ENCODE measurements around the gene NCOR1.
"Not testable (repeated sequence)": the region's sequence is repeated elsewhere in the genome, so short reads cannot be mapped to it uniquely, and the experiment has no call there.

The NCOR1 gene

DNA sequence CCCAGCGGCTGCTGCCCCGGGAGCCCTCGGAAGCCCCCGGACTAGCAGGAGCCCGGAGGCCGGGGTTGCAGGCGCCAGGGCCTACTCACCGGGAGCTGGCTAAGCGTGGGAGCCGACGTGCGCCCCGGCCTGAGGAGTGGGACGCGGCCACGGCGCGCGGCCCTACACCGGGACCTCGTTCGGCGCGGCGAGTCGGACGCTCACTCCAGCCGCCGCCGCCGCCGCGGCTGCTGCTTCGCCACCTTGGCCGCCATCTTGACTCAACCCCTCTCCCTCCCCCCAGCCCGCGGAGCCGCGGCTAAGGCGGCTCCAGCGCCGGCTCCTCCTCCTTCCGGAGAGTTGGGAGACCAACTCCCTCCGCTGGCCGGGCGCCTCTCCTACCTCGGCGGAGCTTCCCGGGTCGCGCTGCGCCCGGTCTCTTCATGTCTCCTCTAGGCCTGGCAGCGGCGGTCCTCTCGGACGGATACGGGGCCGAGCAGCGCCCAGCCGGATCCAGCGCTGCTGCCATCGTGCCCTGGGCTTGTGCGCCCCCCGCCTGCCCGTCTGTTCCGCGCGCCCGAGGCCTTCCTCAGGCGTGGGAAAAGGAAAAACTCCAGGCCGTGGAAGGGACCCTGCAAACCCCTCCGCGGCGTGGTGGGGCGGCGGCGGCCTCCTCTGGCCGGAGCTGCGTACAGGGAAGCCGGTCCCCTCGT lies at the start of gene NCOR1:
Gene NCOR1 (minus strand): TSS at position 262 of the 692 bp plus-strand sequence. CDS start 20,965 bp downstream, outside the sequence.
- peak; percentile 84 for DNase-seq

DNA sequence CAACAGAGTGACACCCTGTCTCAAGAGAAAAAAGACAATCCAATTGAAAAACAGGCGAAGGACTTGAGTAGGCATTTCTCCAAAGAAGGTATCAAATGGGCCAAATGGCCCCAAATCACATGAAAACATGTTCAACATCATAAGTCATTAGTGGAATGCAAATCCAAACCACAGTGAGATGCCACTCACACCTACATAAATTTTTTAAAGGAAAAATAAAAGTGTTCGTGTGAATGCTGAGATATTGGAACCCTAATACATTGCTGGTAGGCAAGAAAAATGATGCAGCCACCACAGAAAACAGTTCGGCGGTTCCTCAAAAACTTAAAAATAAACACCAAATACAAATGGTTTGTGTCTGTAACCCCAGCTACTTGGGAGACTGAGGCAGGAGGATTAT lies 46.9 kb upstream of the NCOR1 start:
- DNase-seq: no peak

DNA sequence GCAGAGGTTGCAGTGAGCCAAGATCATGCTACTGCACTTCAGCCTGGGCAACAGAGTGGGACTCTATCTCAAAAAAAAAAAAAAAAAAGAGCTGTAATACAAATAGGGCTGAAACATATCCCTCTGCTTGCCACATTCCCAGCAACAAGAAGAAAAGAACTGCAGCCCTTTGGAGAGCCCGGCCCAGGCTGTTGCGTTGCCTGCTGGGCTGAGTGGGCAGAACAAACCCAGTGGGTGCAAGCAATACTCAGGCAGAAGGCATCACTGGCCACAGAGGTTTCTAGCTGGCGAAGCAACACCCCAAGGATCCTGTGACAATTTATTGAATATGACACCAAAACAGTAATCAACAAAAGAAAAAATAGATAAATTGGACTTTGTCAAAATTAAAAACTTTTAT lies 45.7 kb upstream of the NCOR1 start:
- no peak for DNase-seq

DNA sequence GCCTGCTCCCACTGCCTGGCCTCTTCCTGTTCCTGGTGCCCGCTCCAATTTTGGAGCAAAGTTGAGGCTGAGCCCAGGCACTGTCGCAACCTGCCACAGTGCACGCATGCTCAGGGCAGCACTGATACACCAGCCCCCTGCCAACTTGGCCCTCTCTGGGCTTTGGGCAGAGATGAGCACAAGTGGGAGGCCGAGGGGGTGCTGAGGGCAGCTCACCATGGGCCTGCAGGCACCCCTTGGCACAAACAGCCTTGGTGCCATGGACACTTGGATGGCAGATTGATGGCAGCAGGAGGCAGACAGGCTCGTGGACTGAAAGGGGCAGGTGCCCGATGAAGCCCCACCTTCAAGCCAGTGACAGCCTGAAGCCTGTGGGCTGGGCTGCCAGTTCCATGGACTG lies 44.6 kb upstream of the NCOR1 start:
- no peak for DNase-seq

DNA sequence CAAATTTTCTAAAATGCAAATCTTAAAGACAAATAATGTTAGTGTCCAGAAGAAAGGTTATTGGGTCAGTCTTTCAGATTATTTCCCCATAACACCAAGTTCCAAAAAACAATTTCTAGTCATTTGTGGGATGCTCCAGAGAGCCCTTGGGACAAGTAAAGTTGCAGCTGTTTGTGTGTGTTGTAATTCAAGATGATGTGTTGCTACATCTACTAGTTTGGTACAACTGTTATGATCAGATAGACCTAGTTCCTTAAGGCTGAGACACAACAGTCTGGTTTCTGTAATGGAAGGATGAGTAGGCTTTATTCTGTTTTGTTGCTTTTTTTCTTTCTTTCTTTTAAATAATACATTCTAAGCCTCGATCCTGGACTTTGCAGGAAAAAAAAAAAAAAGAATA lies 43.6 kb upstream of the NCOR1 start:
- DNase-seq: no peak

DNA sequence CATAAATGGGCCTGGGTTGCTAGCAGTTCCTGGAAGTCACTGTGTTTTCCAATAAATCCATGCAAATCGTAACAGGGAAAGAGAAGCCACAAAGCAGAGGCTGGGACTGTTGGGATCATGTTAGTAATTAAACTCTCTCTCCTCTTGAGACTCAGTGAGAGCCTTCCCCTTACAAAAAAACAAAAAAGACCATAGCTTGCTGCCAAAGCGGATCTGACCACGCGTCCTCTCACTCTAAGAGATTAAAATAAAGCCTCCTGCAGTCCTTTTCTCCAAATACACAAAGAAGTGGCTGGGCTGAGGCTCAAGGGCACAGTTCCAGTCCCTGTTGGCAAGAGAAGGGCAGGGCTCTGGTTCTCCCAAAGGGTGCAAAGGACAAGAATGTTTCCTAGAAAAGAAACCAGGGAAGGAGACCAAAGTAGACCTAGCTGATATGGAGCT lies 40.2 kb upstream of the NCOR1 start:
- DNase-seq: no peak

DNA sequence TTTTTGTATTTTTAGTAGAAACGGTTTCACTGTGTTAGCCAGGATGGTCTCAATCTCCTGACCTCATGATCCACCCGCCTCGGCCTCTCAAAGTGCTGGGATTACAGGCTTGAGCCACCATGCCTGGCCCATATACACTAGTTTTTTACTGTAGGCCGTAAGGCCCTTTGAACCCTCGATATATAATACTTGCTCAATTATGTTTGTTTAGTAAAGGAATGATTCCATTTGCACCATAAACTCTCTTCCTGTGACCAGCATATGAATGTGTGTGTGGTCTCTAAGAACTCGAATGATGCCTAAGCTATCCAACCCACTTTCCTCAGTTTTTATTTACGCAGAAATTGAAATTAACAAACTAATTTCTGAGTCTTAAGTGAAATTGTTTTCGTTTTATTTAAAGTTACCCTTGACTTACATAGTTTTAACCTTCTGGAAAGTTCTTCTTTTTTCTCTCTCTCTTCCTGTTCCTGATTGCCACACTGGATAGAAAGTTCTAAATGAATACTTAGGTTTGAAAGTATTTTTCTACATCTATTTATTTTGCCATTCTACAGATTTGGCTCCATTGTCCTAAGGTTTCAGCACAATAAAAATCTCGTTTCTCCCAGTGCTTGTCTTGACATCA lies 39.6 kb upstream of the NCOR1 start:
- DNase-seq: no peak

DNA sequence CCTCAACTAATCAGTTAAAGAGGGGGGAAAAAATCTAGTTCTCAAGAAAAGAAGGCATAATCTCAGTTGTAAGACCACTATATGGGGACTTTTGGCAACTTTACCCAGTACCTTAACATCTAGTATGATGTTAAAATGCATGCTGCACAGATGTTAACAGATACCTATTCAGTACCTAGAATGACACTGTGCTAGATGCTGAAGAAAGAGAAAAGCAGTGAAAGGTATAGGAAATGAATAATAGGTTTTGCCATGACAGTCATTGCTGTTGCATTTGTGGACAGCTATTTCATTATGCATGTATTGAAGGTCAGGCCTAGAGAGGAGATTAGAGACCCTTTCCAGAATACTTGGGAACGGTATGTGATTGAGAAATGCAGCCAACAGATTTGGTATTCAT lies 36.2 kb upstream of the NCOR1 start:
- no peak for DNase-seq

DNA sequence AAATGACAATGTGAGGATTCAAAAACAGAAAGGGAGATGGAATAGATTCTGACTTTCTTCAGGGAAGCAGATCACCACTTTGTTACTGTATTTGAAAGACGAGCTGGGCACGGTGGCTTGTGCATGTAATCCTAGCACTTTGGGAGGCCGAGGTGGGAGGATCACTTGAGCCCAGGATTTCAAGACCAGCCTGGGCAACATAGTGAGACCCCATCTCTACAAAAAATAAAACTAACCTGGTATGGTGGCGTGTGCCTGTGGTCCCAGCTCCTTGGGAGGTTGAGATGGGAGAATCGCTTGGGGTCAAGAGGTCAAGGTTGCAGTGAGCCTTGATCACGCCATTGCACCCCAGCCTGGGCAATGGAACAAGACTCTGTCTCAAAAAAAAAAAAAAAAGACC lies 35.7 kb upstream of the NCOR1 start:
- DNase-seq: no peak

DNA sequence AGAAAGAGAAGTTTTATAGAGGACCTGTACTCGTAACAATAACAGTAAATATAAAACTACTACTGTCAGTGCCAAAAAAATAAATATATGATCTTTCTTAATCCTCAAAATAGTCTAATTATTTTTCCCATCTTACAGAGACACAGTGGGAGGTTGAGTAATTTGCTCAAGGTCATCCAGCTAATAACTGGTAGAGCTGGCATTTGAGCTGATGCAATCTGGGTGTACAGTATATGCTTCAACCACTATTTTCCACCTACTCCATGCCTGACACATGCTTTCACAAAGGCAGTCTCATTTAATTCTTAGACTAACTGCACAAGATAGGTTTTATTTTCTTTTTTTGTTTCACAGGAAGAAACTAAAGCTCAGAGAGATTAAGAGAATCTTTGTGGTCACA lies 35.3 kb upstream of the NCOR1 start:
- no peak for DNase-seq

DNA sequence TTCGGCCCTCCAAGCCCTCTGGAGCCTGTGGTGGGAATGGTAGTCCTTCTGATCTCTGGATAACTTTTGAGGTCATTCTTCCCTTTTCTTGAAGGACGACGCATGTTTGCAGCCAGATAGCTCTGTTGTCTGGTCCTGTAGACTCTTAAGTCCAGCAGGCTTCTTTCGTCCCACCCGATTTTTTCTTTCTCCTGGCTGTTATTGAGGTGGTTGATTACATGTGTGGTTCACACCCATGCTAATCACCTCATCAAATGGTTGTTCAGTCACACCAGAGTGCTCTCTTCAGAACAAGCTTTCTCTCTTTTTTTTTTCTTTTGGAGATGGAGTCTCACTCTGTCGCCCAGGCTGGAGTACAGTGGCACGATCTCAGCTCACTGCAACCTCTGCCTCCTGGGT lies 32.3 kb upstream of the NCOR1 start:
- DNase-seq: no peak

DNA sequence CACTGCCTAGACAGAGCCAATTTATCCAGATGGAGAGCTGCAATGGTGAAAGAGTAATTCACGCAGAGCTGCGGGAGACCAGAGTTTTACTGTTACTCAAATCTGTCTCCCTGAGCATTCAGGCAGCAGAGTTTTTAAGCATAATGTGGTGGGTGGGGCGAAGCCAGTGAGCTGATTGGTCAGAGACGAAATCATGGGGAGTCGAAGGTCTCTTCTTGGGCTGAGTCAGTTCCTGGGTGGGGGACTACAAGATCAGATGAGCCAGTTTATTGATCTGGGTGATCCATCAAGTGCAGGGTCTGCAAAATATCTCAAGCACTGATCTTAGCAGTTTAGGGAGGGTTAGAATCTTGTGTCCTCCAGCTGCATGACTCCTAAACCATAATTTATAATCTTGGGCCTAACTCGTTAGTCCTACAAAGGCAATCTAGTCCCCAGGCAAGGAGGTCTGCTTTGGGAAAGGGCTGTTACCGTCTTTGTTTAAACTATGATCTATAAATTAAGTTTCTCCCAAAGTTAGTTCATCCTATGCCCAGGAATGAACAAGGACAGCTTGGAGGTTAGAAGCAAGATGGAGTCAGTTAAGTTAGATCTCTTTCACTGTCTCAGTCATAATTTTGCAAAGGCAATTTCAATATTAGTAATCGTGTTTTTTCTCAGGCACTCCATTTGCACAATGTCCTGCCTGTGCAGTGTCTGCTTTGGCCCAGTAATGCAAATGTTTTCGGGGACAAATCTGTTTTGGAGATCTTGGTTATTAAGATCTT lies 28.6 kb upstream of the NCOR1 start:
- no peak for DNase-seq

DNA sequence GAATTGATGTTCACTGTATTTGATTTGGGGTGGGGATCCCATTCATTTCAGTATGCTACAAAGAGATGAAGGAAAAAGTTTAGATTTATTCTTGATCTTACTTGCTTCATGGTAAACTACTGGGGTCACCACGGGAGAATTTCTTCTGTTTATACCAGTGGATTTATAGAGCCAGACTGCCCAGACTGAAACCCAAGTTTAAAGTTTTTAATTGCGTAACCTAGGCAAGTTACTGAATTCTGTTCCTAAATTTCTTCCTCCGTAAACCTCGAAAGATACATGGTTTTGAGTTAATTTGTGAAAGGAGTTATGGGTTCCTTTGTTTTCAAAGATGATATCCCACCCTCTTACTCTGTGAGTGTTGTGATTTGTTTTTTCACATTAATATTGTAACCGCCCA lies 28.1 kb upstream of the NCOR1 start:
- DNase-seq: no peak

DNA sequence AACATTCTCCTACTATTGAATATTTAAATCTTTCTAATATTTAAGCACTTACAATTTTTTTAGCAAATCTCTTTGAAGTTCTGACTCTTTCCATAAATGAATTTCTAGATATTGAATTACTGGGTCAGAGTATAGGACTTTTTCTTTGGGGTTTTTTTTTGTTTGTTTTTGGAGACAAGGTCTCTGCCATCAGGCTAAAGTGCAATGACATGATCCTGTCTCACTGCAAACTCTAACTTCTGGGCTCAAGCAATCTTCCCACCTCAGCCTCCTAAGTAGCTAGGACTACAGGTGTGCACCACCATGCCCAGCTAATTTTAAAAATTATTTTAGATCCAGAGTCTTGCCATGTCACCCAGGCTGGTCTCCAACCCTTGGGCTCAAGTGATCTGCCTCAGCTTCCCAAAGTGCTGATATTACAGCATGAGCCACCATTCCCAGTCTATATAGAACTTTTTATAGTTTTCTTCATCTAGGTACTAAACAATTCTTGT lies 26.6 kb upstream of the NCOR1 start:
- DNase-seq: no peak

DNA sequence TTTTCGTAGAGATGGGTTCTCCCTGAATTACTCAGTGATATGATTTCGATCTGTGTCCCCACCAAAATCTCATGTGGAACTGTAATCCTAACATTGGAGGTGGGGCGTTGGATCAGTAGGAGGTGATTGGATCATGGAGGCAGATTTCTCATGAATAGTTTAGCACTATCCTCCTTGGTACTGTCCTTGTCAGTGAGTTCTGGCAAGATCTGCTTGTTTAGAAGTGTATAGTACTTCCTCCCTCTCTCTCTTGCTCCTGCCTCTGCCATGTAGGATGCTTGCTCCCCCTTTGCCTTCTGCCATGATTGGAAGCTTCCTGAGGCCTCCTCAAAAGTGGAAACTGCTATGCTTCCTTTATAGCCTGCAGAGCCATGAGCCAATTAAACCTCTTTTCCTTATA lies 24.6 kb upstream of the NCOR1 start:
- DNase-seq: no peak

DNA sequence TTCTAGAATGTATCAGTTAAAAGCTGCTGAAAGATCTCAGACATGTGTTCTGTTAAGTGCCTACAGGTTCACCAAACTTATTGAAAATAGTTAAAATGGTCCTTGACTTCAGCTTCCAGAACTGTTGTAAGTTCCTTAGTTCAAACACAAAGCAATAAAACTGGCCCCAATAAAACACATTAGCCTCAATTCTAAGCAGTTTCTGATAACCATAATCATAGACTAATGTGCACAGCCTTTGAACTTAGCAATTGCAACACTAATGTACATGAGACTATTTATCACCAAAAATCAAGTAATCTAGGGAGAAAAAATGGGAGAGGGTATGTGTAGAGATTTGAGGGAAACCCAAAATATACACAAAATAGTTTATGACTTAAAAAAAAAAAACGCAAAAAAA lies 17.1 kb upstream of the NCOR1 start:
- DNase-seq: no peak

DNA sequence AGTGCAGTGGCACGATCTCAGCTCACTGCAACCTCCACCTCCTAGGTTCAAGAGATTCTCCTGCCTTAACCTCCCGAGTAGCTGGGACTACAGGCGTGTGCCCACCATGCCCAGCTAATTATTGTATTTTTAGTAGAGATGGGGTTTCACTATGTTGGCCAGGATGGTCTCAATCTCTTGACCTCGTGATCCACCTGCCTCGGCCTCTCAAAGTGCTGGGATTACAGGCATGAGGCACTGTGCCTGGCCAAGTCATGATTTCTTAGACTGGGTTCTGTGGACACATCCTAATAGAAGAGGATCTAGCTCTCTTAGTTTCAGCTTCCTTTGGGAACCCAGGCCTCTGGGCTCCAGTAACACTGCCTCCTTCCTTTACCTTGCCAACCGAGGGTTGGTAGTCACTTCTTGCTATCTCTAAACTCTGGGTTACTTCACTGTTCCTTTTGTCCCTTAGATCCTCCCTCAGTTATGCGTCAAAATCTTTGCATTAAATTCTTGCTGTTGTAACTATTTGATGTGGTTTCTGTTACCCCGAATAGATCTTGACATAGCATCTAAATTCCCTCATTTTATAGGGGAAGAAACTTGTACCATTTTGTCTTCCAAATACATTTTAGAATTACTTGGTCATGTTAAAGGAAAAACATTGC lies 14.7 kb upstream of the NCOR1 start:
- not testable (repeated sequence) for DNase-seq

DNA sequence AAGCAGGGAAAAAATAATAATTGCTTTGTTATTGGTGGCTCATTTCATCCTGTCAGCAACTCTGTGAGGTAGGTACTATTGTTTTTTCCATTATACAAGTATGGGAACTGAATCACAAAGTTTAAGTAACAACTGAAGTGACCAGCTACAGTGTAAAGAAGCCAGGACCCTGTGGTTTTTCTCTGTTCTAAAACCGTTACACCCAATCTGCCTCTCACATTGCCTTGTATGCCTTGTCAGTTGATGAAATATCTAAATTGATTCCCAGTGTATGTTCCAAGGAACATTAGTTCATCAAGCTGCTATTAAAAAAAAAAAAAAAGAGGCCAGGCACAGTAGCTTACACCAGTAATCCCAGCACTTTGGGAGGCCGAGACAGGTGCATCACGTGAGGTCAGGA lies 7.1 kb upstream of the NCOR1 start:
- DNase-seq: no peak

DNA sequence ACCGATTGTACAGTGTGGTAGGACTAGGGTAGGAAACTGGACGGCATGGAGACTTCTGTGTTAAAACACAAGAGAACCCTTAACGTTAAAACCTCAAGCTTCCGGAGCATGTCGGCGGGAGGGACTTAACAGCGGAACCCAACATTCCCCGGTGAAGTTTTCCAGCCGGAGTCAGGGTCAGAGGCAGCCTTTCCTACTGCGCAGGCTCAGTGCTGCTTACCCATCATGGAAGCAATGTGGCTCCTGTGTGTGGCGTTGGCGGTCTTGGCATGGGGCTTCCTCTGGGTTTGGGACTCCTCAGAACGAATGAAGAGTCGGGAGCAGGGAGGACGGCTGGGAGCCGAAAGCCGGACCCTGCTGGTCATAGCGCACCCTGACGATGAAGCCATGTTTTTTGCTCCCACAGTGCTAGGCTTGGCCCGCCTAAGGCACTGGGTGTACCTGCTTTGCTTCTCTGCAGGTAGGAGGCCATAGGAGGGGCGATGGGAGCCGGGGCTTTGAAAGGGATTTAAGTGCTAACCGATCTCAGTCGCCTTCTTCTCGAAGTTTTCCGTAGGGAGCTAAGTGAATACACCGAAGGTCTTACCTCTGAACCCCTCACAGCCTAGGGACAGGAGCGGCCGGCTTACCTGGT lies 1.8 kb upstream of the NCOR1 start, which contains the start of gene PIGL:
Gene PIGL (plus strand): TSS at position 209 of the 634 bp plus-strand sequence. CDS start 17 bp downstream, at position 226.
- peak; percentile 83 for DNase-seq

DNA sequence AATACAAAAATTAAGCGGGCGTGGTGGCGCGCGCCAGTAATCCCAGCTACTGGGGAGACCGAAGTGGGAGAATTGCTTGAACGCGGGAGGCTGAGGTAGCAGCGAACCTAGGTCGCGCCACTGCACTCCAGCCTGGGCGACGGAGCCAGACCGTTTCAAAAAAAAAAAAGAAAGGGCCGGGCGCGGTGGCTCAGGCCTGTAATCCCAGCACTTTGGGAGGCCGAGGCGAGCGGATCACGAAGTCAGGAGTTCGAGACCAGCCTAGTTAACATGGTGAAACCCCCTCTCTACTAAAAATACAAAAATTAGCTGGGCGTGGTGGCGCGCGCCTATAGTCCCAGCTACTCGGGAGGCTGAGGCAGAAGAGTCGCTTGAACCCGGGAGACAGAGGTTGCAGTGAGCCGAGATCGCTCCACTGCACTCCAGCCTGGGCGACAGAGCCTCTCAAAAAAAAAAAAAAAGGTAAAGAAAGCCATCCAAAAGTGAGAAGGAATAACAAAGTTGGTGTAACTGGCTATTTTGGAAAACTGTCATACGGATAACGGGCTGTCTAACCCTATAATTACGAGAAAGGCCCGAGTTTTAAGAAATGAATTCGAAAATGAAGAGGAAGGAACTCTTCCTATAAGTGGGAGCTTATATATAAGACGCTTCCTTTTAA lies 1.1 kb upstream of the NCOR1 start:
- not testable (repeated sequence) for DNase-seq

DNA sequence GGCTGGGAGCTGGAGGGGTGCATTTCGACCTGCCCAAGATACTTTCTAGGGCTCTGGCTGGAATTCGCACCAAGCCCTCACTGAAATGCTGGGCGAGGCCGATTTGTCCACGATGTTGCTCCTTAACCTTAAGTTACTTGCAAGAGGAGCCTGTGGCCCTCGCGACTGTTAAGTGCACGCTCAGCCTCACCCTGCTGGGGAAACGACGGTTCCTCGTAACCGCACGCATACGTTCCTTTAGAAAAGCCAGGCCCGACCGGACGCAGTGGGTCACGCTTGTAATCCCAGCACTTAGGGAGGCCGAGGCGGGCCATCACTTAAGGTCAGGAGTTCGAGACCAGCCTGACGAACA lies 607 bp upstream of the NCOR1 start:
- DNase-seq: peak; percentile 6

DNA sequence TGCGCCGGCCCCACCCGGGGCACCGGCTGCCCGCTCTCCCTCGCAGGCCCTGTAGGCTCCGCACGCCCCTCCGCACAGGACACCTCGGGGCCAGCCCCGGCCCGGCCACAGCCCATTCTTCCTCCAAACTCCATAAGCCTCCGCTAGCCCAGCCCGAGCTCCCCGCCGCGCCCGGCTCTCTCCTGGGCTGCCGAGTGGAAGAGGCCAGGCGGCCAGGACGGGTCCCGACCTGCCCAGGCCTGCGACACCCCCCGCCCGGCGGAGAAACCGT lies 397 bp downstream of the NCOR1 start:
- DNase-seq: peak; percentile 22

Measured in CD4-positive, alpha-beta T cell treated with Interferon gamma for 1 hour (primary cell).